DOHH2 (cell line): ENCODE results near the gene IL17REL.

Experiments
- CTCF ChIP-seq: fragments of 200-600 bp; sonication (generic); IDR thresholded peaks from one replicate; pipeline ENCODE4 v1.5.1; 2014; ENCODE audit warnings: antibody characterized with exemption, mild to moderate bottlenecking, low read depth, low read length; ENCODE audit not compliant: poor library complexity, severe bottlenecking
- EZH2phosphoT487 ChIP-seq: fragments of 200-600 bp; sonication (generic); IDR thresholded peaks from 2 replicates; pipeline ENCODE4 v1.6.1; 2017; ENCODE audit warnings: borderline replicate concordance, mild to moderate bottlenecking, antibody characterized with exemption, low read length, moderate library complexity, mixed read lengths

GRCh38 chr22:50008151-50009040 lies 4.2 kb downstream of the IL17REL start:
- TF ChIP-seq CTCF: no peak
- TF ChIP-seq EZH2phosphoT487: no peak
